C4-2B (cell line): ENCODE data around the gene ODF2.

Experiments
- H3K27ac ChIP-seq: fragments of 450-650 bp; 2 replicates; pipeline ENCODE4 v1.5.1; 2017
- ZFX ChIP-seq: fragments of 450-650 bp; IDR thresholded peaks from 2 replicates; pipeline ENCODE4 v1.6.1; 2017
- TF ChIP-seq, protein P1 (sequence below): fragments of 450-650 bp; conservative IDR thresholded peaks from 2 replicates; pipeline ENCODE4 v1.5.1; 2017; ENCODE audit warnings: mild to moderate bottlenecking

Gene ODF2

DNA sequence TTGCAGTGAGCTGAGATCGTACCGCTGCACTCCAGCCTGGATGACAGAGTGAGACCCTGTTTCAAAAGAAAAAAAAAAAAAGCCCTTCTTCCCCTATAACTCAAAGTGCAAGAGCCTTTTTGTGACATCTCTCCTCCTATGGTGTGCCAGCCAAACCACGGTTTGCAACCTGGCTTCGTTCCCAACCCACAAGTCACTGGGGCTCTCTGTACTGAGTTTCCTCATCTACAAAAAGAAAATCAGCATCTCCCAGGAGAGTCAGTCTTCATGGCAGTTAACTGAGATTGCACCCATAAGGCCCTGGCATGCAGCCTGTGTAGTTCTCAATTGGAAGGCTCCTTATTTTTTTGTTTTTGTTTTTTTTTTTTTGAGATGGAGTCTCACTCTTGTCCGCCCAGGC, 14.8 kb downstream of the ODF2 start:
- no peak overlapping the region for H3K27ac ChIP-seq

DNA sequence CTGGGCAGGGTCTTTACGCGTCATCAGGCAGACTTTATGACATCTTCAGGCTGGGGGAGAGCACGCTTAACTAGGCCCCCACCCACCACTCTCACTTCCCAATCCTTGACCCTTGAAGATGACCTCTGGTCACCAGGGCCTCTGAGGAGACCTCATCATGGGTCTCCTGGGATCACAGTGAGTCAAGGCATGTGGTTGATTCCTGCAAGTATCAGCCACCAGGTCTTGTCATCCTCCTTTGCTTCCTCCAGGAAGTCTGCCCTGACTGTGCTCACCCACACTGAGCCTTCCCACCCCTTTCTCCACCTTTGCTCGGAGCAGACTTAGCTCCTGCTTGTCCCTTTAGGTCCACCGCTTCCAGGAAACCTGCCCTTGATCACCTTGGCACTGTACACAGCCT, 17.3 kb downstream of the ODF2 start:
- TF ChIP-seq ZFX, result no peak
- TF ChIP-seq, protein P1, sequence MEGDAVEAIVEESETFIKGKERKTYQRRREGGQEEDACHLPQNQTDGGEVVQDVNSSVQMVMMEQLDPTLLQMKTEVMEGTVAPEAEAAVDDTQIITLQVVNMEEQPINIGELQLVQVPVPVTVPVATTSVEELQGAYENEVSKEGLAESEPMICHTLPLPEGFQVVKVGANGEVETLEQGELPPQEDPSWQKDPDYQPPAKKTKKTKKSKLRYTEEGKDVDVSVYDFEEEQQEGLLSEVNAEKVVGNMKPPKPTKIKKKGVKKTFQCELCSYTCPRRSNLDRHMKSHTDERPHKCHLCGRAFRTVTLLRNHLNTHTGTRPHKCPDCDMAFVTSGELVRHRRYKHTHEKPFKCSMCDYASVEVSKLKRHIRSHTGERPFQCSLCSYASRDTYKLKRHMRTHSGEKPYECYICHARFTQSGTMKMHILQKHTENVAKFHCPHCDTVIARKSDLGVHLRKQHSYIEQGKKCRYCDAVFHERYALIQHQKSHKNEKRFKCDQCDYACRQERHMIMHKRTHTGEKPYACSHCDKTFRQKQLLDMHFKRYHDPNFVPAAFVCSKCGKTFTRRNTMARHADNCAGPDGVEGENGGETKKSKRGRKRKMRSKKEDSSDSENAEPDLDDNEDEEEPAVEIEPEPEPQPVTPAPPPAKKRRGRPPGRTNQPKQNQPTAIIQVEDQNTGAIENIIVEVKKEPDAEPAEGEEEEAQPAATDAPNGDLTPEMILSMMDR, result no peak
- H3K27ac ChIP-seq, result no peak overlapping the region

More for the DNA sequence above, 14.8 kb downstream of the ODF2 start:
- TF ChIP-seq, protein P1, result no peak
- TF ChIP-seq ZFX, result no peak

DNA sequence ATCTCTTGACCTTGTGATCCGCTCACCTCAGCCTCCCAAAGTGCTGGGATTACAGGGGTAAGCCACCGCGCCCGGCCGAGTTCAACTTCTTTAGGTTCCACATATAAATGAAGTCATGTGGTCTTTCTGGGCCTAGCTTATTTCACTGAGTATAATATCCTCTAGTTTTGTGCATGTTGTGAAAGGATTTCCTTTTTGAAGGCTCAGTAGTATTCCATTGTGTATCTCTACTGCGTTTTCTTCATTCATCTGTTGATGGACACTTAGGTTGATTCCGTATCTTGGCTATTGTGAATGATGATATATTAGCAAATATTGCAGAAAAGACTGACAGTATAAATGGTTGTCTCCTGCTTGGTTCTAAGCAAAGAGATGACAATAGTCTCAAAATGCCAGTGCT, 20.1 kb downstream of the ODF2 start:
- TF ChIP-seq, protein P1, result no peak
- TF ChIP-seq ZFX, result no peak
- no peak overlapping the region for H3K27ac ChIP-seq

DNA sequence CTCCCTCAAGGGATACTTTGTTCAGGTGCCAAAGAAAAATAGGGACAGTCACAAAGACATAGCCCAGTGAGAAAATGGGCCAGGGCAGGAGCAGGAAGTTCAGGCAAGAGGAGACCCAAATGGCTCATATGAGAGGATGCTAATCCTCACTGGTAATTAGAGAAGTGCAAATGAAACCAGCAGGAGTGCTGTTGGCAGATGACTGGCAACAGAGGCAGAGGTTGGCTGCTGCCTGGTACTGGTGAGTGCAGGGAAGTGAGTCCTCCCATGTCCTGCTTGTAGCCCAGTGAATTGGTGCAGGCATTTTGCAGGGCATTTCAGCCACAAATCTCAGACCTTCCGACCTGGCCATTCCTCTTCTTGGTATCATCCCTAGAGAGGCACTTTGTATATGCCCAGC, 23.5 kb downstream of the ODF2 start:
- TF ChIP-seq, protein P1, result no peak
- no peak for TF ChIP-seq ZFX

DNA sequence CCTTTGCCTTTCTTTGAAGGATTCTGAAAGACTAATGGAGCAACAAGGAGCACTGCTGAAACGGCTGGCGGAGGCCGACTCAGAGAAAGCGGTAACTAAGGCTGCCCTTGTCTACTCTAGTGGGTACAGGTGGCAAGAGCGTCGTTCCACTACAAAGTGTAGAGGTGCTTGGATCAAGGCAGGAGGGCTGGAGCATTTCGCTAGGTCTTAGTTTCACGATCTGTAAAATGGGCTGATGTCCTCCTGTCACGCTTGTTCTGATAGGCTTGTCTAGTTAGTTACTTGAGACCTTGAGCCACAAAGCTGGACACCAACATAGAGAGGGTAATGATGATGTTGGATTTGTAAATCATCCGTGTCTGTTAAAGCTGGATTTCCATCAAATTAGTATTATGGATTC, 25.8 kb downstream of the ODF2 start:
- TF ChIP-seq, protein P1, result no peak
- no peak for TF ChIP-seq ZFX
- no peak overlapping the region for H3K27ac ChIP-seq

More for the DNA sequence above, 23.5 kb downstream of the ODF2 start:
- no peak overlapping the region for H3K27ac ChIP-seq

DNA sequence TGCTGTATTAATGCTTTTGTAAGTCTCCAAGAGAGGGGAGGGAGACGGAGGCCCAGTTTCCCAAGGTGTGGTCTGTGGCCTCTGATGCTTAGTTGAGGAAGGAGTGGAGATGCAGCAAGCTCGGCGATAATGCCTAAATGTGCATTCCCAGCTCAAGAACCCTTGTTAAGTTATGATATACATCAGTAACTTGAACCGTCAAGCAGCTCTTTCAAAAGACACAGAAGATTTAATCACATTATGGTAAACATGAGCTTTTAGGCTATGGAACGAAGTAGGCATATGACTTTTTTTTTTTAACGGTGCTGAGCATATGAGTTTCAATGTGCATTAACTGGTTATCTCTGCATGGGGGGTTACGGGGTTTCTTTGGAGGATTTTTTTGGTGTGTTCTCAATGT, 26.4 kb downstream of the ODF2 start:
- no peak overlapping the region for H3K27ac ChIP-seq
- TF ChIP-seq, protein P1, result no peak
- TF ChIP-seq ZFX, result no peak

DNA sequence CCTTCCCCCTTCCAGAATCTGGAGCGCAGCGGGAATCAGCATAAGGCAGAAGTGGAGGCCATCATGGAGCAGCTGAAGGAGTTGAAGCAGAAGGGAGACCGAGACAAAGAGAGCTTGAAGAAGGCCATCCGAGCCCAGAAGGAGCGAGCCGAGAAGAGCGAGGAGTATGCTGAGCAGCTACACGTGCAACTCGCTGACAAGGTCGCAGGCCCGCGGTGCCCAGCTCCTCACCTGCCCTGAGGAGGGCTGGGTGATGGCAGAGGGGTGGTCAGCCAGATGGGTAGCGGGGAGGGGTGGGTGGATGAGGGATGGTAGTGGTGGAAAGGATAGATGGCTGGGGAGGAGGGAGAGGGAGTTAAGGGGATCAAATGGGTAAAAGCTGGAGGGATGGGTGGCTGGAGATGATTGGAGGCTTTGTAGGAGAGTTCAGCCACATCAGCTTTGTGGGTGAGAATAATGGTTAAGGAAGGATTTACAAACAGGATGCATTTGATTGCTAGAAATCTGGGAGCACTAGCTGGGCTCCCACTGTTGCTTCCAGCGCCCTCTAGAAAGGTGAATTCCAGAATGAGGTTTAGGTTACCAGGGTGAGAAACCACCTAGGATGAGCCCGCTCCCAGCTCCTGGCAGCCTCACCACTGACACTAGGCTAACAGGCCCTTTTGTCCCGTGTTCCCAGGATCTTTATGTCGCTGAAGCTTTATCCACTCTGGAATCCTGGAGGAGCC, 29.0 kb downstream of the ODF2 start:
- no peak overlapping the region for H3K27ac ChIP-seq
- no peak for TF ChIP-seq ZFX
- TF ChIP-seq, protein P1, result no peak
